NCI-H2107 treated with DMSO at 0.1 percent for 48 hours (cell line): ENCODE data around the gene DCK.

Experiments used
- DNase-seq: peaks from one replicate; lab custom pipeline; 2025; ENCODE audit not compliant: unreplicated experiment; lab: John Stamatoyannopoulos, UW

DCK gene

DNA sequence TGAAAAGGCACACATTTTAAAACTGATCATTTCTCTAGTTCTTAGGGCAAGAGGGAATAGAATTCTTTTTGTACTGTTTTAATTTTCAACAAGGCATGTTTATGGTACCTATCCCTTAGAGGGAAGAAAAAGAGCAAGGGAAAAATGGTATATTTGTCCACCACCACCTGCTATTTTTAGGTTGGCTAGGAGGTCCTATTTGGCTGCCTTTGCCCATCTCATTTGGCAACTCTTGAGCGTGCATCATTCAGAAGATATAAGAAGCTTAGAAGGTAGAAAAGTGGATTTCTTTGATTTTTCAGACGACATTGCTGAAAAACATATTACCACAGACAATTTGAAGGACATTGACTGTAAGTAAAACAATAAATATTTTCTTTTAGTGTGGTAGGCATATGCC, 69.0 kb downstream of the DCK start:
- DNase-seq: no peak

GRCh38 chr4:71063711-71064110, 70.3 kb downstream of the DCK start:
- no peak for DNase-seq

DNA sequence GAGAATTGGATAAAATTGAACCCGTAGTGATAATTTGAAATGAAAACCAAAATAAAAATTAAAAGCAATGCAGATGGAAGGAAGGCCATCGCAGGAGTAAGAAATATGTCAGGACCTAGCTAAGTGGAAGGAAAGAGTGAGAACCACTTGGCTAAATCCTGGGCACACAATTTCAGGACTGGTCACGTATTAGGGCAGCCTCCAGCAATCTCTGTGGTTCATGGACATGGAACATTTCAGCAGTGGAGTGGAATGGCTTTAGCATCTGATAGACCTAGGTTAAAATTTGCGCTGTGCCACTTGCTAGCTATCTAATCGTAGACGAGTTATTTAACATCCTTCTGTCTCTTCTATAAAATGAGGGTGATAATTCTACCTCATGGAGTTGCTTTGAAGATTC, 71.1 kb downstream of the DCK start:
- DNase-seq: no peak

DNA sequence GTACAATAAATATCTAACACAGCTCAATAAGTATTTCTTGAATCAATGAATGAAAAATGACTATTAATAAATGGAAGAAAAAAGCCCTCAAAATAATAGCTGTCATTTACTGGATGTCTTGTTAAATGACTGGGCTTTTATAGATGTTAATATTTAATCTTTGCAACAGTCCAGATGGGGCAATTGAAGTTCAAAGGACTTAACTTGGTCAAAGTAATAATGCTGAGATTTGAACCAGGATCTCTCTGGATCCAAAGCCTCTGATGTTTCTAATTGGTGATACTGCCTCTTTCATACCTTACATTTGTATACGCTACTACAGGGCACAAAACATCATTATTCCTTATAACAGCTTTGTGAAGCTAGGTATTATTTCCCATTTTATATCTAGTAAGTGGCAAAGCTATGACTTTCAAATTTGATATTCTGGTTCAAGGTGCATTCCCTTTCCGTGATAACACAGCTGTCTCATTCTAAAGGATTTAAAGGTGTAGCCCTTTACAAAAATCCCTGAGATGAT, 72.6 kb downstream of the DCK start:
- no peak for DNase-seq

GRCh38 chr4:71066737-71067716, 73.6 kb downstream of the DCK start:
- no peak for DNase-seq

- no peak for DNase-seq
Measured at GRCh38 chr4:71069063-71069462, 75.6 kb downstream of the DCK start.

DNA sequence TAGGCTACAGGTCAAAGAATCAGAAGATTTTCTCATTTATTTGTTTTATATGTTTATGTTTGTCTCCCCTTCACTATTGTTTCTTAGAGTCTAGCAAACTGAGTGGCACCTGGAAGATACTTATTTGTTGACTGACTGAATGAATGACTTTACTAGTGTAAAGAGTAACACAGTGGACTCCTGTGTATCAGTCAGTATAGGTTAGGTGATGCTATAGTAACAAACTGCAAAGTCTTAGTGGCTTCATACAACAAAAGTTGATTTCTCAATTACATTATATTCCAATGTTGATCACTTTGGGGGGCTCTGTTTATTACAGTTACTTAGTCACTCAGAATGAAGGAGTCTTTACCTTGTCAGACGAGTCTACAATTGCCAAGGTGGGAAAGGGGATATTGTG, 76.6 kb downstream of the DCK start:
- DNase-seq: no peak

DNA sequence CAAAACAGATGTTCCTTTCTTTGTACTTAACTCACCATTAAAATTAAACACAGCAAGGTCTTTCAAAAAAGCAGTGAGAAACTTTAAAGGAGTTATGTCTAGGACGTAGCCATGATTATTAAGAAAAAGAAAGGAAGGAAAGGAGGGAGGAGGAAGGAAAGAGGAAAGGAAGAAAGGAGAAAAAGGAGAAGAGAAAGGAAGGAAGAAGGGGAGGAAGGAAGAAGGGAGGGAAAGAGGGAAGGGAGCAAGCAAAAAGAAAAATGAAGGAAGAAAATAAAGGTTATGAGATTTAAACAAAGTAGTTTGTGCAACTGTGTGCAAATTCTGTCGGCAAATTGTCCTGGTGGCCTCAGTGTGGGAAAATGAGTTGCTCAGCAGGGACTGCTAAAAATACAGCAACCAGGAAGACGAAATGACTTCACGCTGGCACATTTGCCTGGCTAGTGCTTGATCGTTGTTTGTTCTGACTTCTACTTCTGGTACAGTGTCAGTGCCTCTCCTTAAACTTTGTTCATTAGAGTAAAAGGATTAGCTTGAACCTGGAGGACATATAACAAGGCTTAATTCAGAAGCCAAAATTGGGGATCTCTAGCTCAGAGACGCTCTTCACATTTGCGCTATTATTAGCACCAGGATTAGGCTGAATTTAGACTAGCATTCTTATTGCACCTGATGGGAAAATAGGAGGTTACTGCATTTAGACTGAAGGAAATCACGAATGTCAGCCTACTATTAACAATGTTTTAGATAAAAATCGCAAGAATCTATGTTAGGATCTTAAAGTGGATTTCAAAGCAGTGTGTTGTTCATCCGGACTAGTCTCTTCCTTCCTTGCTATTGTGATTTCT, 81.2 kb downstream of the DCK start:
- DNase-seq: no peak
